ENCODE measurements around the gene FDXR. TPM values are rescaled to one million over a fixed set of nuclear protein-coding genes. Genes with fewer than 3 reads are reported as not detected.

FDXR gene
- total RNA-seq, 1 donor from 2014 or later, result 30.6 TPM

- DNase-seq (ENCODE audit: low read depth), result no peak
These were observed 35.9 kb downstream of the FDXR start for GRCh38 chr17:74836691-74837467.

- no peak for DNase-seq (ENCODE audit: low read depth)
These were observed 36.6 kb downstream of the FDXR start for GRCh38 chr17:74836191-74836590.

GRCh38 chr17:74833501-74834377 is 39.1 kb downstream of the FDXR start:
- DNase-seq (ENCODE audit: low read depth), result peak; percentile 45

GRCh38 chr17:74832421-74832820 is 40.4 kb downstream of the FDXR start:
- DNase-seq (ENCODE audit: low read depth), result no peak

GRCh38 chr17:74831444-74832146 is 41.2 kb downstream of the FDXR start:
- DNase-seq (ENCODE audit: low read depth), result no peak

GRCh38 chr17:74830861-74831260 is 41.9 kb downstream of the FDXR start:
- DNase-seq (ENCODE audit: low read depth), result no peak

GRCh38 chr17:74827800-74828199 is 45.0 kb downstream of the FDXR start:
- DNase-seq (ENCODE audit: low read depth), result no peak

GRCh38 chr17:74825952-74826719 is 46.7 kb downstream of the FDXR start:
- DNase-seq (ENCODE audit: low read depth), result no peak

GRCh38 chr17:74824961-74825627 is 47.7 kb downstream of the FDXR start:
- DNase-seq (ENCODE audit: low read depth), result no peak

GRCh38 chr17:74822939-74823367 is 49.8 kb downstream of the FDXR start:
- DNase-seq (ENCODE audit: low read depth), result no peak

GRCh38 chr17:74822335-74822938 is 50.4 kb downstream of the FDXR start:
- no peak for DNase-seq (ENCODE audit: low read depth)

GRCh38 chr17:74821655-74822334 is 51.0 kb downstream of the FDXR start:
- DNase-seq (ENCODE audit: low read depth), result no peak

- DNase-seq (ENCODE audit: low read depth), result no peak
These were observed 52.9 kb downstream of the FDXR start for GRCh38 chr17:74819801-74820436.

GRCh38 chr17:74818291-74818938 is 54.4 kb downstream of the FDXR start:
- no peak for DNase-seq (ENCODE audit: low read depth)

GRCh38 chr17:74816905-74817620 is 55.7 kb downstream of the FDXR start:
- no peak for DNase-seq (ENCODE audit: low read depth)

GRCh38 chr17:74815550-74816370 is 57.0 kb downstream of the FDXR start:
- no peak for DNase-seq (ENCODE audit: low read depth)

GRCh38 chr17:74815067-74815466 is 57.7 kb downstream of the FDXR start:
- DNase-seq (ENCODE audit: low read depth), result no peak

Measured in renal cortical epithelial cell (primary cell).